ENCODE results near the gene CENPF. TPM values are rescaled to one million over a fixed set of nuclear protein-coding genes. Genes with fewer than 3 reads are reported as not detected.

CENPF gene
- total RNA-seq, 1 experiment from 2014 or later: 113 TPM

DNA sequence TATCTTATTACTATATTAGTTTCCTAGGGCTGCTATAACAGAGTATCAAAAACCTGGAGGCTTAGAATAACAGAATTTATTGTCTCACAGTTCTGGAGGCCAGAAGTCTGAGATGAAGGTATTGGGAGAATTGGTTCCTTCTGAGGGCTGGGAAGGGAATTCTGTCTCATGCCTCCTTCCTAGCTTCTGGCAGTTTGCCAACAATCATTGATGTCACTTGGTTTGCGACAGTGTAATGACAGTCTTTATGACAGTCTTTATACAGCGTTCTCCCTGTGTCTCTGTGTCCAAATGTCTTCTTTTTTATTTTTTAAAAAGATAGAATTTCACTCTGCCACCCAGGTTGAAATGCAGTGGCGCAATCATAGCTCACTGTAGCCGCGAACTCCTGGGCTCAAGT, 15.8 kb upstream of the CENPF start:
- Histone ChIP-seq H2BK15ac (ENCODE audit: low read depth, low read length) (no peak overlapping the region), H3K4ac (ENCODE audit: low read depth, low read length) (no peak overlapping the region), H3K14ac (ENCODE audit: insufficient read depth, low read length) (no peak overlapping the region), H3K79me2 (ENCODE audit: insufficient read depth, low read length) (no peaks in the 10 kb centered on the region), H4K5ac (ENCODE audit: insufficient read length, low read depth, low read length) (no peak overlapping the region), H2BK20ac (ENCODE audit: low read depth, low read length, poor library complexity, severe bottlenecking) (no peak overlapping the region), H3K18ac (ENCODE audit: insufficient read length, low read depth, low read length) (no peak overlapping the region), H2AFZ (ENCODE audit: low read length) (no peak overlapping the region), H4K8ac (replicated peaks; ENCODE audit: insufficient read length, low read depth, low read length) (no peak overlapping the region), H3K9me3 (ENCODE audit: control insufficient read depth, low read depth, low read length) (no peaks in the 10 kb centered on the region), H3K4me2 (ENCODE audit: insufficient read depth, insufficient read length, low read length) (no peak overlapping the region), H3K23ac (ENCODE audit: insufficient read length, low read depth, low read length) (no peak overlapping the region), H2AK5ac (ENCODE audit: insufficient read length, low read length) (no peak overlapping the region), H2BK120ac (ENCODE audit: low read depth, low read length, poor library complexity, severe bottlenecking) (no peak overlapping the region), H3K56ac (ENCODE audit: insufficient read length, low read depth, low read length) (no peak overlapping the region), H2BK12ac (ENCODE audit: insufficient read length, low read depth, low read length) (no peak overlapping the region), H3K9ac (ENCODE audit: extremely low read depth, insufficient read length, low read length) (no peak overlapping the region), H3K27me3 (ENCODE audit: insufficient read depth, low read length) (no peaks in the 10 kb centered on the region), H2BK5ac (ENCODE audit: insufficient read length, low read length) (no peak overlapping the region), H3T11ph (ENCODE audit: low read length) (no peak overlapping the region), H4K20me1 (ENCODE audit: control insufficient read depth, insufficient read depth, insufficient read length) (no peaks in the 10 kb centered on the region), H3K23me2 (ENCODE audit: insufficient read length, low read depth, low read length, poor library complexity, severe bottlenecking) (no peaks in the 10 kb centered on the region), H4K91ac (ENCODE audit: insufficient read length, low read depth, low read length) (no peak overlapping the region), H3K4me1 (ENCODE audit: insufficient read depth, low read length) (peaks cover 1% of the 10 kb centered on the region; the same call in 1 of the 2 replicates), H3K27ac (ENCODE audit: insufficient read length, low read depth, low read length) (no peak overlapping the region), H3K79me1 (ENCODE audit: insufficient read depth, low read depth, low read length, poor library complexity, severe bottlenecking) (no peaks in the 10 kb centered on the region)
- Mint-ChIP-seq H3K4me1 (peaks cover 4 to 7% of the 10 kb centered on the region in 2 experiments), H3K9me3 (no peaks in the 10 kb centered on the region), H3K36me3 (ENCODE audit: insufficient read depth in 1 of 3, low read depth in 3 of 3) (no peaks in the 10 kb centered on the region), H3K27me3 (ENCODE audit: low read depth) (no peaks in the 10 kb centered on the region), H3K4me3 (no peak overlapping the region), H3K27ac (no peak overlapping the region)
- DNase-seq: no peak
- WGBS (ENCODE audit: extremely low coverage, insufficient read length, low lambda C conversion rate): no CpG with 5 or more reads among the region's 5 CpGs
- TF ChIP-seq, protein P1, sequence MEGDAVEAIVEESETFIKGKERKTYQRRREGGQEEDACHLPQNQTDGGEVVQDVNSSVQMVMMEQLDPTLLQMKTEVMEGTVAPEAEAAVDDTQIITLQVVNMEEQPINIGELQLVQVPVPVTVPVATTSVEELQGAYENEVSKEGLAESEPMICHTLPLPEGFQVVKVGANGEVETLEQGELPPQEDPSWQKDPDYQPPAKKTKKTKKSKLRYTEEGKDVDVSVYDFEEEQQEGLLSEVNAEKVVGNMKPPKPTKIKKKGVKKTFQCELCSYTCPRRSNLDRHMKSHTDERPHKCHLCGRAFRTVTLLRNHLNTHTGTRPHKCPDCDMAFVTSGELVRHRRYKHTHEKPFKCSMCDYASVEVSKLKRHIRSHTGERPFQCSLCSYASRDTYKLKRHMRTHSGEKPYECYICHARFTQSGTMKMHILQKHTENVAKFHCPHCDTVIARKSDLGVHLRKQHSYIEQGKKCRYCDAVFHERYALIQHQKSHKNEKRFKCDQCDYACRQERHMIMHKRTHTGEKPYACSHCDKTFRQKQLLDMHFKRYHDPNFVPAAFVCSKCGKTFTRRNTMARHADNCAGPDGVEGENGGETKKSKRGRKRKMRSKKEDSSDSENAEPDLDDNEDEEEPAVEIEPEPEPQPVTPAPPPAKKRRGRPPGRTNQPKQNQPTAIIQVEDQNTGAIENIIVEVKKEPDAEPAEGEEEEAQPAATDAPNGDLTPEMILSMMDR (conservative IDR thresholded peaks at IDR 0.05): no peak

Data from H9 (cell line).